A549 (cell line): Measurements from ENCODE around the gene AIG1. TPM values are rescaled to one million over a fixed set of nuclear protein-coding genes. Genes with fewer than 3 reads are reported as not detected.

Experiments
- ATAC-seq, 2 experiments: fragments of 200-7000 bp in 1 of 2; fragments of >200 bp in 1 of 2; cut with Nextera tagmentation in 1 of 2; cut with Tn5 transposase in 1 of 2; 3 replicates each; pipeline versions ENCODE4 v1.8.0 to v1.9.1; 2018 to 2020; ENCODE audit warnings: mild to moderate bottlenecking in 1 of 2, moderate library complexity in 1 of 2
- CTCF ChIA-PET: fragments of 300-600 bp; sonication (Branson Sonifier 250); formaldehyde crosslinking; extraction: SDS; loops from one replicate; lab custom pipeline; 2021; ENCODE audit warnings: antibody characterized with exemption, inconsistent platforms; lab: Yijun Ruan, JAX
- POLR2A ChIA-PET: fragments of 350-600 bp; formaldehyde crosslinking; extraction: SDS; loops from one replicate; lab custom pipeline; 2021; ENCODE audit warnings: antibody characterized with exemption, inconsistent platforms; lab: Yijun Ruan, JAX
- DNase-seq, 2 experiments: peaks; one replicate each; pipeline versions ENCODE4 v3.0.0 to v3.0.0-alpha.2; 2011 to 2016; ENCODE audit warnings: low read depth in 1 of 2, low spot score in 1 of 2
- FAIRE-seq: peaks from 2 replicates; lab custom pipeline; 2011; peaks lifted over from hg19 to GRCh38; lab: Jason Lieb, UNC
- H3K27ac ChIP-seq, 2 experiments: fragments of >200 bp; sonication (Bioruptor Twin); formaldehyde crosslinking; 3 replicates each; pipeline ENCODE4 v1.5.1; 2016 to 2017
- H3K4me1 ChIP-seq: fragments of >200 bp; sonication (Bioruptor Twin); formaldehyde crosslinking; 3 replicates; pipeline ENCODE4 v1.6.1; 2016
- H3K4me2 ChIP-seq: fragments of >200 bp; sonication (Bioruptor Twin); formaldehyde crosslinking; 3 replicates; pipeline ENCODE4 v1.6.1; 2016
- H3K4me3 ChIP-seq: fragments of >200 bp; sonication (Bioruptor Twin); formaldehyde crosslinking; 3 replicates; pipeline ENCODE4 v1.5.1; 2016
- H3K9me3 ChIP-seq: fragments of >200 bp; sonication (Bioruptor Twin); formaldehyde crosslinking; 3 replicates; pipeline ENCODE4 v1.6.1; 2016
- CBX2 ChIP-seq: fragments of 200-600 bp; sonication (generic); IDR thresholded peaks from 2 replicates; pipeline ENCODE4 v1.6.1; 2016; ENCODE audit warnings: low read depth, mild to moderate bottlenecking, borderline replicate concordance
- CBX8 ChIP-seq: fragments of 200-600 bp; sonication (generic); IDR thresholded peaks from 2 replicates; pipeline ENCODE4 v1.6.1; 2016
- CHD2 ChIP-seq: fragments of 150-350 bp; IDR thresholded peaks from 2 replicates; pipeline ENCODE4 v1.6.1; 2014; ENCODE audit warnings: low read length; ENCODE audit not compliant: partially characterized antibody
- EHMT2 ChIP-seq: fragments of 200-600 bp; sonication (generic); IDR thresholded peaks from 2 replicates; pipeline ENCODE4 v1.6.1; 2016; ENCODE audit warnings: antibody characterized with exemption, low read depth, mild to moderate bottlenecking, moderate library complexity
- EP300 ChIP-seq, 2 experiments: fragments of >200 bp; sonication (Bioruptor Twin); formaldehyde crosslinking; IDR thresholded peaks; 2 replicates in 1 of 2; 3 replicates in 1 of 2; pipeline ENCODE4 v1.6.1; 2016 to 2017
- ESRRA ChIP-seq: fragments of 150-350 bp; IDR thresholded peaks from 2 replicates; pipeline ENCODE4 v1.6.1; 2014; ENCODE audit warnings: mild to moderate bottlenecking, low read length, borderline replicate concordance
- FOXS1 ChIP-seq: fragments of 250-450 bp; sonication (Bioruptor Pico); IDR thresholded peaks from 2 replicates; pipeline ENCODE4 v1.5.0; 2020; ENCODE audit warnings: mild to moderate bottlenecking, moderate library complexity
- HEYL ChIP-seq: fragments of 250-450 bp; sonication (Bioruptor Pico); IDR thresholded peaks from 2 replicates; pipeline ENCODE4 v1.8.0; 2021; ENCODE audit warnings: mild to moderate bottlenecking, moderate library complexity
- HOXB13 ChIP-seq: fragments of 250-450 bp; sonication (Bioruptor Pico); IDR thresholded peaks from 2 replicates; pipeline ENCODE4 v1.5.0; 2020; ENCODE audit warnings: low read depth, mild to moderate bottlenecking, moderate library complexity
- KDM1A ChIP-seq: fragments of 200-600 bp; sonication (generic); IDR thresholded peaks from 2 replicates; pipeline ENCODE4 v1.6.1; 2016; ENCODE audit warnings: low read depth, mild to moderate bottlenecking
- KDM5A ChIP-seq: fragments of 200-600 bp; sonication (generic); IDR thresholded peaks from 2 replicates; pipeline ENCODE4 v1.6.1; 2016; ENCODE audit warnings: antibody characterized with exemption, mild to moderate bottlenecking
- MAZ ChIP-seq: fragments of 150-350 bp; IDR thresholded peaks from 2 replicates; pipeline ENCODE4 v1.6.1; 2014; ENCODE audit warnings: antibody characterized with exemption, low read depth, low read length, borderline replicate concordance
- NFE2L2 ChIP-seq: fragments of 150-350 bp; conservative IDR thresholded peaks from 2 replicates; pipeline ENCODE4 v1.6.1; 2014; ENCODE audit warnings: low read length
- NPAS2 ChIP-seq: fragments of 250-450 bp; sonication (Bioruptor Pico); IDR thresholded peaks from 2 replicates; pipeline ENCODE4 v1.8.0; 2022; ENCODE audit warnings: mild to moderate bottlenecking, moderate library complexity, borderline replicate concordance
- PHF8 ChIP-seq: fragments of 200-600 bp; sonication (generic); IDR thresholded peaks from 2 replicates; pipeline ENCODE4 v1.6.1; 2016; ENCODE audit warnings: low read depth, mild to moderate bottlenecking, antibody characterized with exemption, moderate library complexity, borderline replicate concordance
- POLR2AphosphoS2 ChIP-seq: conservative IDR thresholded peaks from 2 replicates; pipeline ENCODE4 v1.6.1; 2012; ENCODE audit warnings: low read length, improper control_type of control experiment, inconsistent platforms
- RAD21 ChIP-seq, 2 experiments: fragments of >200 bp in 1 of 2; sonication (Bioruptor Twin) in 1 of 2; formaldehyde crosslinking in 1 of 2; IDR thresholded peaks in 1 of 2; conservative IDR thresholded peaks in 1 of 2; 2 replicates in 1 of 2; 3 replicates in 1 of 2; pipeline ENCODE4 v1.6.1; 2012 to 2018; ENCODE audit warnings: inconsistent platforms in 1 of 2
- RFX5 ChIP-seq: fragments of 450-650 bp; IDR thresholded peaks from 2 replicates; pipeline ENCODE4 v1.7.1; 2014; ENCODE audit warnings: antibody characterized with exemption, mild to moderate bottlenecking, moderate library complexity
- SMC3 ChIP-seq: fragments of >200 bp; sonication (Bioruptor Twin); formaldehyde crosslinking; IDR thresholded peaks from 3 replicates; pipeline ENCODE4 v1.6.1; 2018; ENCODE audit warnings: inconsistent platforms
- SREBF2 ChIP-seq: fragments of 450-650 bp; IDR thresholded peaks from 2 replicates; pipeline ENCODE4 v1.6.1; 2014; ENCODE audit warnings: mild to moderate bottlenecking, moderate library complexity
- TFCP2L1 ChIP-seq: fragments of 250-450 bp; sonication (Bioruptor Pico); IDR thresholded peaks from 2 replicates; pipeline ENCODE4 v1.5.0; 2021; ENCODE audit warnings: mild to moderate bottlenecking
- ZC3H11A ChIP-seq: fragments of 450-650 bp; IDR thresholded peaks from 2 replicates; pipeline ENCODE4 v1.6.1; 2014; ENCODE audit warnings: antibody characterized with exemption, mild to moderate bottlenecking
- ZFP36 ChIP-seq: fragments of 450-650 bp; IDR thresholded peaks from 2 replicates; pipeline ENCODE4 v1.6.1; 2014; ENCODE audit warnings: borderline replicate concordance; ENCODE audit not compliant: partially characterized antibody
- ZSCAN20 ChIP-seq: fragments of 250-450 bp; sonication (Bioruptor Pico); IDR thresholded peaks from 2 replicates; pipeline ENCODE4 v1.8.0; 2022; ENCODE audit warnings: mild to moderate bottlenecking, moderate library complexity
- WGBS: methylation state at CpG from one replicate; pipeline ENCODE4 v1.1.6; 2017; ENCODE audit errors: missing lambda C conversion rate; 5-methylcytosine and 5-hydroxymethylcytosine counted together
- polyA plus RNA-seq, 4 experiments: library from polyadenylated mRNA; depleted of rRNA in 3 of 4; stranded (reverse); fragments of >200 nt; fragmentation: RNase III in 1 of 4; extraction: RNeasy Plus Mini Kit Qiagen cat#74134 plus additional on column Dnase treatment in 1 of 4; gene quantifications; 2 replicates in 3 of 4; 3 replicates in 1 of 4; pipeline ENCODE4 v1.2.3, GENCODE V29; 2011 to 2017
- TF ChIP-seq, protein P1 (sequence below): fragments of 200-600 bp; sonication (generic); IDR thresholded peaks from 2 replicates; pipeline ENCODE4 v1.6.1; 2016; ENCODE audit warnings: antibody characterized with exemption, mild to moderate bottlenecking, moderate library complexity
- TF ChIP-seq, protein P2 (sequence below): fragments of >200 bp; sonication (Bioruptor Twin); formaldehyde crosslinking; IDR thresholded peaks from 3 replicates; pipeline ENCODE4 v1.6.1; 2016
- TF ChIP-seq, protein P3 (sequence below): IDR thresholded peaks from 2 replicates; pipeline ENCODE4 v1.6.1; 2012; ENCODE audit warnings: low read depth, borderline replicate concordance
- TF ChIP-seq, protein P4 (sequence below): IDR thresholded peaks from 2 replicates; pipeline ENCODE4 v1.6.1; 2012
- TF ChIP-seq, protein P5 (sequence below): IDR thresholded peaks from 2 replicates; pipeline ENCODE4 v1.6.1; 2012
- TF ChIP-seq, protein P6 (sequence below): fragments of >200 bp; sonication (Bioruptor Twin); formaldehyde crosslinking; IDR thresholded peaks from 3 replicates; pipeline ENCODE4 v1.5.1; 2016

AIG1 gene
- polyA plus RNA-seq, 2 of the 4 experiments (the other 2 are of a cell fraction), result 29.5 to 38.3 TPM

DNA sequence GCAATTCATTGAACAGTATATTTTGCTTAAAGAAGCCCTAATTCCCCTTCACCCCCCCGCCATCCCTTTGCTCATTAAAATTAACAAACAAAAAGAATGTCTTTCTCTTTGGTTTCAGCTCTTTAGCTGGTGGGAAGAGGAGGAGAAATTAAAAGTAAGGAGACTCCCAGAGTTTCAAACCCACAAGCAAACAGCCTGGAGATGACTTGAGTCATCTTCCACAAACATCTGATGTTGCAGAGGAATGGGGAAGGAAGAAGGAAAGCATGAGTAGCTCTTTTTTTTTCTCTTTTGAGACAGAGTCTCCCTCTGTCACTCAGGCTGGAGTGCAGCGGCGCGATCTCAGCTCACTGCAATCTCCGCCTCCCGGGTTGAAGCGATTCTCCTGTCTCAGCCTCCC, 200.2 kb downstream of the AIG1 start:
- Histone ChIP-seq H3K4me1 (no peaks in the 10 kb centered on the region), H3K4me2 (no peak overlapping the region), H3K9me3 (no peaks in the 10 kb centered on the region), H3K4me3 (no peak overlapping the region), H3K27ac (no peak overlapping the region)
- ATAC-seq (no peak), DNase-seq (peak in 1 of 2 experiments; percentile 1), FAIRE-seq (no peak)
- WGBS, result 84% methylated on average over 7 of the region's 7 CpGs
- TF ChIP-seq MAZ (no peak), FOXS1 (CRISPR knock-in tag) (no peak), POLR2AphosphoS2 (no peak), RAD21 (conservative IDR thresholded peaks at IDR 0.05 in 1 of 2, IDR thresholded peaks at IDR 0.05 in 1 of 2) (no peak), TFCP2L1 (CRISPR knock-in tag) (no peak), SMC3 (no peak), CHD2 (no peak), EP300 (IDR thresholded peaks at IDR 0.05) (no peak), ZC3H11A (no peak), HEYL (CRISPR knock-in tag) (no peak), HOXB13 (no peak), ESRRA (no peak), SREBF2 (no peak), ZSCAN20 (CRISPR knock-in tag) (no peak), RFX5 (no peak), PHF8 (no peak)
- TF ChIP-seq, protein P1, sequence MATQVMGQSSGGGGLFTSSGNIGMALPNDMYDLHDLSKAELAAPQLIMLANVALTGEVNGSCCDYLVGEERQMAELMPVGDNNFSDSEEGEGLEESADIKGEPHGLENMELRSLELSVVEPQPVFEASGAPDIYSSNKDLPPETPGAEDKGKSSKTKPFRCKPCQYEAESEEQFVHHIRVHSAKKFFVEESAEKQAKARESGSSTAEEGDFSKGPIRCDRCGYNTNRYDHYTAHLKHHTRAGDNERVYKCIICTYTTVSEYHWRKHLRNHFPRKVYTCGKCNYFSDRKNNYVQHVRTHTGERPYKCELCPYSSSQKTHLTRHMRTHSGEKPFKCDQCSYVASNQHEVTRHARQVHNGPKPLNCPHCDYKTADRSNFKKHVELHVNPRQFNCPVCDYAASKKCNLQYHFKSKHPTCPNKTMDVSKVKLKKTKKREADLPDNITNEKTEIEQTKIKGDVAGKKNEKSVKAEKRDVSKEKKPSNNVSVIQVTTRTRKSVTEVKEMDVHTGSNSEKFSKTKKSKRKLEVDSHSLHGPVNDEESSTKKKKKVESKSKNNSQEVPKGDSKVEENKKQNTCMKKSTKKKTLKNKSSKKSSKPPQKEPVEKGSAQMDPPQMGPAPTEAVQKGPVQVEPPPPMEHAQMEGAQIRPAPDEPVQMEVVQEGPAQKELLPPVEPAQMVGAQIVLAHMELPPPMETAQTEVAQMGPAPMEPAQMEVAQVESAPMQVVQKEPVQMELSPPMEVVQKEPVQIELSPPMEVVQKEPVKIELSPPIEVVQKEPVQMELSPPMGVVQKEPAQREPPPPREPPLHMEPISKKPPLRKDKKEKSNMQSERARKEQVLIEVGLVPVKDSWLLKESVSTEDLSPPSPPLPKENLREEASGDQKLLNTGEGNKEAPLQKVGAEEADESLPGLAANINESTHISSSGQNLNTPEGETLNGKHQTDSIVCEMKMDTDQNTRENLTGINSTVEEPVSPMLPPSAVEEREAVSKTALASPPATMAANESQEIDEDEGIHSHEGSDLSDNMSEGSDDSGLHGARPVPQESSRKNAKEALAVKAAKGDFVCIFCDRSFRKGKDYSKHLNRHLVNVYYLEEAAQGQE, result no peak
- TF ChIP-seq, protein P2, sequence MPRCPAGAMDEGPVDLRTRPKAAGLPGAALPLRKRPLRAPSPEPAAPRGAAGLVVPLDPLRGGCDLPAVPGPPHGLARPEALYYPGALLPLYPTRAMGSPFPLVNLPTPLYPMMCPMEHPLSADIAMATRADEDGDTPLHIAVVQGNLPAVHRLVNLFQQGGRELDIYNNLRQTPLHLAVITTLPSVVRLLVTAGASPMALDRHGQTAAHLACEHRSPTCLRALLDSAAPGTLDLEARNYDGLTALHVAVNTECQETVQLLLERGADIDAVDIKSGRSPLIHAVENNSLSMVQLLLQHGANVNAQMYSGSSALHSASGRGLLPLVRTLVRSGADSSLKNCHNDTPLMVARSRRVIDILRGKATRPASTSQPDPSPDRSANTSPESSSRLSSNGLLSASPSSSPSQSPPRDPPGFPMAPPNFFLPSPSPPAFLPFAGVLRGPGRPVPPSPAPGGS, result no peak
- TF ChIP-seq, protein P3, sequence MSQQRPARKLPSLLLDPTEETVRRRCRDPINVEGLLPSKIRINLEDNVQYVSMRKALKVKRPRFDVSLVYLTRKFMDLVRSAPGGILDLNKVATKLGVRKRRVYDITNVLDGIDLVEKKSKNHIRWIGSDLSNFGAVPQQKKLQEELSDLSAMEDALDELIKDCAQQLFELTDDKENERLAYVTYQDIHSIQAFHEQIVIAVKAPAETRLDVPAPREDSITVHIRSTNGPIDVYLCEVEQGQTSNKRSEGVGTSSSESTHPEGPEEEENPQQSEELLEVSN, result no peak
- ChIA-PET POLR2A (no interaction called here), CTCF (interaction anchor here (1.0 kb wide), 1 partner anchor 19 kb away, joined by 3 read pairs; no protein-coding TSS in a partner anchor)

DNA sequence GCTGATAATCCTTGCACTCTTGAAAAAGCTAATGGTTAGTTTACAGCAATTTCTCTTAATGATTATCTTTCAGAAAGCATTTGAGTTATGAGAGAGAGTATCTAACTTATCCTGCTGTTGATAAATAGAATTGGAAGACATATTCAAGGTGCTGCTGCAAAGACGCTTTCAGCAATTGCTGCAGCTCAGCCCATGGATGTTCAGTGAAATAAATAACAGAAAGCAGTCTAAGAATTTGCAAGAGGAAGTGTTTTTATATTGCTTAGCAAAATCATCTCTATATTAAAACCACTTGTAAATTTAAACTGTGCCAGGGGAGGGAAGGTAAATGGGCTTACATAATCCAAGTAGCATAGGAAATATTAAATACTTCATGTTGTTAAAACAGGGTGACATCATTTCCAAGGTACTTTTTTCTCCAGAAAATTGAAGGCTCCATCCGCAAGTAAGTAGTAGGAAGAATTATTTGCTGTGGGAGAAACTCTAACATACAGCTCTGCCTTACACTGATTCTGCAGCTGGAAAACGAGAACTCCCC, 201.3 kb downstream of the AIG1 start:
- Histone ChIP-seq H3K9me3 (no peaks in the 10 kb centered on the region), H3K4me1 (no peaks in the 10 kb centered on the region), H3K4me3 (no peak overlapping the region), H3K4me2 (no peak overlapping the region), H3K27ac (no peak overlapping the region)
- ATAC-seq (no peak), DNase-seq (no peak), FAIRE-seq (no peak)
- WGBS, result 89% methylated on average over 3 of the region's 3 CpGs
- ChIA-PET CTCF (interaction anchor here (1.0 kb wide), 1 partner anchor 75 kb away, joined by 3 read pairs; no protein-coding TSS in a partner anchor), POLR2A (no interaction called here)
- TF ChIP-seq NPAS2 (CRISPR knock-in tag), result no peak
- no peak for TF ChIP-seq SMC3
- no peak for TF ChIP-seq ZFP36
- no peak for TF ChIP-seq ZSCAN20 (CRISPR knock-in tag)
- TF ChIP-seq, protein P4, sequence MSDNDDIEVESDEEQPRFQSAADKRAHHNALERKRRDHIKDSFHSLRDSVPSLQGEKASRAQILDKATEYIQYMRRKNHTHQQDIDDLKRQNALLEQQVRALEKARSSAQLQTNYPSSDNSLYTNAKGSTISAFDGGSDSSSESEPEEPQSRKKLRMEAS, result no peak
- TF ChIP-seq EHMT2, result no peak
- TF ChIP-seq, protein P5, sequence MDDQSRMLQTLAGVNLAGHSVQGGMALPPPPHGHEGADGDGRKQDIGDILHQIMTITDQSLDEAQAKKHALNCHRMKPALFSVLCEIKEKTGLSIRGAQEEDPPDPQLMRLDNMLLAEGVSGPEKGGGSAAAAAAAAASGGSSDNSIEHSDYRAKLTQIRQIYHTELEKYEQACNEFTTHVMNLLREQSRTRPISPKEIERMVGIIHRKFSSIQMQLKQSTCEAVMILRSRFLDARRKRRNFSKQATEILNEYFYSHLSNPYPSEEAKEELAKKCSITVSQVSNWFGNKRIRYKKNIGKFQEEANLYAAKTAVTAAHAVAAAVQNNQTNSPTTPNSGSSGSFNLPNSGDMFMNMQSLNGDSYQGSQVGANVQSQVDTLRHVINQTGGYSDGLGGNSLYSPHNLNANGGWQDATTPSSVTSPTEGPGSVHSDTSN, result no peak
- TF ChIP-seq CHD2, result no peak
- TF ChIP-seq HOXB13, result no peak
- no peak for TF ChIP-seq MAZ
- TF ChIP-seq, protein P6, sequence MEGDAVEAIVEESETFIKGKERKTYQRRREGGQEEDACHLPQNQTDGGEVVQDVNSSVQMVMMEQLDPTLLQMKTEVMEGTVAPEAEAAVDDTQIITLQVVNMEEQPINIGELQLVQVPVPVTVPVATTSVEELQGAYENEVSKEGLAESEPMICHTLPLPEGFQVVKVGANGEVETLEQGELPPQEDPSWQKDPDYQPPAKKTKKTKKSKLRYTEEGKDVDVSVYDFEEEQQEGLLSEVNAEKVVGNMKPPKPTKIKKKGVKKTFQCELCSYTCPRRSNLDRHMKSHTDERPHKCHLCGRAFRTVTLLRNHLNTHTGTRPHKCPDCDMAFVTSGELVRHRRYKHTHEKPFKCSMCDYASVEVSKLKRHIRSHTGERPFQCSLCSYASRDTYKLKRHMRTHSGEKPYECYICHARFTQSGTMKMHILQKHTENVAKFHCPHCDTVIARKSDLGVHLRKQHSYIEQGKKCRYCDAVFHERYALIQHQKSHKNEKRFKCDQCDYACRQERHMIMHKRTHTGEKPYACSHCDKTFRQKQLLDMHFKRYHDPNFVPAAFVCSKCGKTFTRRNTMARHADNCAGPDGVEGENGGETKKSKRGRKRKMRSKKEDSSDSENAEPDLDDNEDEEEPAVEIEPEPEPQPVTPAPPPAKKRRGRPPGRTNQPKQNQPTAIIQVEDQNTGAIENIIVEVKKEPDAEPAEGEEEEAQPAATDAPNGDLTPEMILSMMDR, result no peak
- TF ChIP-seq CBX2, result no peak
- TF ChIP-seq KDM5A, result no peak
- no peak for TF ChIP-seq KDM1A
- TF ChIP-seq SREBF2, result no peak
- TF ChIP-seq CBX8, result no peak
- no peak for TF ChIP-seq NFE2L2
